Common myeloid progenitor, CD34-positive (primary cell): ENCODE measurements around the gene NANOS1.

Experiments used
- CTCF ChIA-PET: fragments of 350-600 bp; sonication (Branson Sonifier 250); formaldehyde crosslinking; loops from one replicate; lab custom pipeline; 2021; ENCODE audit warnings: antibody characterized with exemption; lab: Charles Lee
- POLR2A ChIA-PET: fragments of 350-600 bp; sonication (Branson Sonifier 250); formaldehyde crosslinking; loops from one replicate; lab custom pipeline; 2021; ENCODE audit warnings: antibody characterized with exemption; lab: Charles Lee
- DNase-seq, 3 donors: peaks; one replicate each; pipeline versions ENCODE4 v3.0.0 to v3.0.0-alpha.2; 2013
- H3K27ac ChIP-seq, 2 experiments: 1 replicate in 1 of 2; 2 replicates in 1 of 2; pipeline ENCODE4 v1.7.0; 2013; ENCODE audit warnings: inconsistent platforms in 2 of 2, low read length in 2 of 2, mild to moderate bottlenecking in 2 of 2, low read depth in 1 of 2, moderate library complexity in 1 of 2; ENCODE audit not compliant: severe bottlenecking in 2 of 2, insufficient read depth in 1 of 2, poor library complexity in 1 of 2
- H3K27me3 ChIP-seq, 5 experiments: replicated peaks in 2 of 5; 1 replicate in 3 of 5; 2 replicates in 2 of 5; pipeline versions ENCODE4 v1.6.1 to v1.7.0; 2013; ENCODE audit warnings: low read length in 4 of 5, mild to moderate bottlenecking in 2 of 5, moderate library complexity in 2 of 5, inconsistent platforms in 1 of 5; ENCODE audit not compliant: insufficient read depth in 5 of 5, control insufficient read depth in 4 of 5
- H3K36me3 ChIP-seq, 4 experiments: 1 replicate in 2 of 4; 2 replicates in 2 of 4; pipeline versions ENCODE4 v1.6.1 to v1.7.0; 2013; ENCODE audit warnings: low read length in 3 of 4, control low read depth in 1 of 4, mild to moderate bottlenecking in 1 of 4; ENCODE audit not compliant: control insufficient read depth in 4 of 4, insufficient read depth in 4 of 4
- H3K4me1 ChIP-seq, 4 experiments: 1 replicate in 3 of 4; 2 replicates in 1 of 4; pipeline versions ENCODE4 v1.6.1 to v1.7.1; 2013; ENCODE audit warnings: low read length in 3 of 4, mild to moderate bottlenecking in 3 of 4, control low read depth in 1 of 4, inconsistent platforms in 1 of 4, moderate library complexity in 1 of 4; ENCODE audit not compliant: control insufficient read depth in 4 of 4, insufficient read depth in 4 of 4; ENCODE audit errors: control extremely low read depth in 1 of 4
- H3K4me3 ChIP-seq, 7 experiments: 1 replicate in 4 of 7; 2 replicates in 3 of 7; pipeline versions ENCODE4 v1.5.1 to v1.7.0; 2013; ENCODE audit warnings: mild to moderate bottlenecking in 7 of 7, low read length in 6 of 7, moderate library complexity in 6 of 7, inconsistent platforms in 2 of 7, low read depth in 2 of 7, control low read depth in 1 of 7; ENCODE audit not compliant: insufficient read depth in 4 of 7, control insufficient read depth in 1 of 7; ENCODE audit errors: extremely low read depth in 1 of 7
- H3K9me3 ChIP-seq, 5 experiments: 1 replicate in 4 of 5; 2 replicates in 1 of 5; pipeline versions ENCODE4 v1.6.1 to v1.7.1; 2013; ENCODE audit warnings: low read length in 4 of 5, mild to moderate bottlenecking in 2 of 5, inconsistent platforms in 1 of 5, low read depth in 1 of 5, moderate library complexity in 1 of 5; ENCODE audit not compliant: control insufficient read depth in 4 of 5, insufficient read depth in 2 of 5; ENCODE audit errors: control extremely low read depth in 1 of 5
- WGBS: methylation state at CpG from one replicate; pipeline ENCODE4 v1.1.5; 2013; ENCODE audit not compliant: insufficient coverage; 5-methylcytosine and 5-hydroxymethylcytosine counted together

Gene NANOS1

GRCh38 chr10:119041326-119041725 lies 11.8 kb downstream of the NANOS1 start:
- Histone ChIP-seq H3K4me1 (no peaks in the 10 kb centered on the region), H3K36me3 (peaks cover 44 to 94% (median 71%) of the 10 kb centered on the region in 4 experiments), H3K4me3 (no peak overlapping the region), H3K27me3 (no peaks in the 10 kb centered on the region), H3K27ac (no peak overlapping the region), H3K9me3 (no peaks in the 10 kb centered on the region)
- CTCF ChIA-PET, result interaction anchor here (1.4 kb wide), 1 partner anchor 17 kb away, joined by 3 read pairs; no protein-coding TSS in a partner anchor
- no peak for DNase-seq
- 100% methylated on average over 4 of the region's 4 CpGs for WGBS
- POLR2A ChIA-PET, result no interaction called here

GRCh38 chr10:119042169-119042568 lies 12.7 kb downstream of the NANOS1 start:
- no peaks in the 10 kb centered on the region for H3K27me3 ChIP-seq
- no peaks in the 10 kb centered on the region for H3K4me1 ChIP-seq
- WGBS, result 96% methylated on average over 26 of the region's 26 CpGs
- no peak overlapping the region for H3K27ac ChIP-seq
- no peak for DNase-seq
- POLR2A ChIA-PET, result no interaction called here
- H3K36me3 ChIP-seq, result peaks cover 40 to 97% (median 74%) of the 10 kb centered on the region in 4 experiments
- no peak overlapping the region for H3K4me3 ChIP-seq
- H3K9me3 ChIP-seq, result no peaks in the 10 kb centered on the region
- CTCF ChIA-PET, result no interaction called here

- DNase-seq, result no peak
- ChIA-PET CTCF (interaction anchor here (1.1 kb wide), 1 partner anchor 8 kb away, joined by 3 read pairs; no protein-coding TSS in a partner anchor), POLR2A (no interaction called here)
- Histone ChIP-seq H3K4me1 (no peaks in the 10 kb centered on the region), H3K36me3 (peaks cover 42 to 99% (median 84%) of the 10 kb centered on the region in 4 experiments), H3K27ac (no peak overlapping the region), H3K4me3 (no peak overlapping the region), H3K9me3 (no peaks in the 10 kb centered on the region), H3K27me3 (no peaks in the 10 kb centered on the region)
- 100% methylated on average over 6 of the region's 7 CpGs for WGBS
Measured at GRCh38 chr10:119045561-119045960, 16.0 kb downstream of the NANOS1 start.

- Histone ChIP-seq H3K27ac (no peak overlapping the region), H3K36me3 (peaks cover 42 to 99% (median 88%) of the 10 kb centered on the region in 4 experiments), H3K27me3 (no peaks in the 10 kb centered on the region), H3K4me1 (no peaks in the 10 kb centered on the region), H3K9me3 (peaks cover 0 to 5% (median 0%) of the 10 kb centered on the region in 5 experiments), H3K4me3 (no peak overlapping the region)
- CTCF ChIA-PET, result no interaction called here
- no peak for DNase-seq
- POLR2A ChIA-PET, result no interaction called here
- 100% methylated on average over 2 of the region's 5 CpGs for WGBS
Measured at GRCh38 chr10:119049361-119049760, 19.8 kb downstream of the NANOS1 start.

- no peak overlapping the region for H3K27ac ChIP-seq
- 96% methylated on average over 14 of the region's 14 CpGs for WGBS
- no peak for DNase-seq
- H3K27me3 ChIP-seq, result no peaks in the 10 kb centered on the region
- peaks cover 45 to 99% (median 87%) of the 10 kb centered on the region in 4 experiments for H3K36me3 ChIP-seq
- H3K4me3 ChIP-seq, result no peak overlapping the region
- ChIA-PET POLR2A (no interaction called here), CTCF (interaction anchor here (1.3 kb wide), 1 partner anchor 12 kb away, joined by 4 read pairs; no protein-coding TSS in a partner anchor)
- H3K9me3 ChIP-seq, result peaks cover 0 to 5% (median 0%) of the 10 kb centered on the region in 5 experiments
- no peaks in the 10 kb centered on the region for H3K4me1 ChIP-seq
Measured at GRCh38 chr10:119049777-119050176, 20.3 kb downstream of the NANOS1 start.

- H3K4me1 ChIP-seq, result no peaks in the 10 kb centered on the region
- no peaks in the 10 kb centered on the region for H3K27me3 ChIP-seq
- DNase-seq, result no peak
- H3K36me3 ChIP-seq, result peaks cover 49 to 99% (median 84%) of the 10 kb centered on the region in 4 experiments
- H3K9me3 ChIP-seq, result peaks cover 0 to 5% (median 0%) of the 10 kb centered on the region in 5 experiments
- no peak overlapping the region for H3K27ac ChIP-seq
- CTCF ChIA-PET, result no interaction called here
- WGBS, result 100% methylated on average over 2 of the region's 3 CpGs
- POLR2A ChIA-PET, result no interaction called here
- H3K4me3 ChIP-seq, result no peak overlapping the region
Measured at GRCh38 chr10:119051775-119052174, 22.3 kb downstream of the NANOS1 start.

- ChIA-PET POLR2A (no interaction called here), CTCF (no interaction called here)
- Histone ChIP-seq H3K4me1 (no peaks in the 10 kb centered on the region), H3K36me3 (peaks cover 59 to 99% (median 83%) of the 10 kb centered on the region in 4 experiments), H3K9me3 (peaks cover 0 to 5% (median 0%) of the 10 kb centered on the region in 5 experiments), H3K27ac (no peak overlapping the region), H3K27me3 (no peaks in the 10 kb centered on the region), H3K4me3 (no peak overlapping the region)
- DNase-seq, result no peak
- no CpG with 5 or more reads among the region's 1 CpG for WGBS
Measured at GRCh38 chr10:119055472-119055871, 26.0 kb downstream of the NANOS1 start.
